ENCODE results near the gene TMEM181. TPM values are rescaled to one million over a fixed set of nuclear protein-coding genes. Genes with fewer than 3 reads are reported as not detected.

Gene TMEM181
- total RNA-seq (2022; extraction: Qiagen RNA extraction): 11.7 to 16.0 TPM (median 15.5 TPM) in 5 replicates

DNA sequence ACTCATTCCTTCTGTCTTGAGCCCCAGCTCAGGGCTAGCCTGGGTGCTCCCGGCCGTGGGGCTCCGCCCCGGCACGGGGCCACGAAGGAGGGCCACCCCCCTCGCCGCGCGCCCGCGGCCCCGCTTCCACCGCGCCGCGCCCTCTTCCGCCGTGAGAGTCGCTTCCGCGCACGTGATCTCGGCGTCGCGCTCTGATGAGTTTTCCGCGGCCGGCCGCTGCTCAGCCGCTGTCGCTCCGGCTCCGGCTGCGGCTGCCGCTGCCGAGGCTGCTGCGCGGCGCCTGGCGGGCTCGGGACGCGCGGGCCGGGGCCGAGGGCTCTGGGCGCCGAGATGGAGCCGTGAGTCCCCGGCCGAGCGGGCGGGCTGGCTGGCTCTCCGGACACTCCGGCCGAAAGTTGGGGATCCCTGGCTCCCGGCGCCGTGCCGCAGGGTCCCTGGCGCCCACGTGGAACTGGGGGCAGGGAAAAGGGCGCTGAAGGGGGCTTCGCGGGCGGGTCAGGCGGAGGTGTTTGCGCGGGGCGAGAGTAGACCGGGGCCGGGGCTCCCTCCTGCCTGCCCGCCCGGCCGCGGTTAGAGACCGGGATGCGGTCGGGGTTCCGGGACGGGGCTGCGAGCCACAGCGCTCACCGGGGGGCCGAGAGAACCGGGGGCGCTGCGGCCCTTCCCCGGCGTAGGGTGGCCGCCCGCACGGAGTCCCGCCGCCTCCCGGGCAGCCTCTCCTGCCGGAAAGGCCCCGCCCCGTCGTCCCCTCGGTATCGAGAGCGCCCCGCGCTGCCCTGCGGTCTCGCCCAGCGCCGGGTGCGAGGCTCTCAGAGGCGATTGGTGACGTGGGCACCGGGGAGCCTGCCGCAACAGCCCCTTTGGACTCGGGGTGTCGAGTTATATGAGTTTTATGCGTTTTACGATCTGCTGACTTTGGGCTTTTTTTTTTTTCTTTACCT, at the start of gene TMEM181:
TSS of gene TMEM181 (plus strand) at position 197 of the 941 bp plus-strand sequence. CDS start at position 331, 134 bp downstream.

GRCh38 chr6:158644231-158645063, 84.6 kb downstream of the TMEM181 start, which contains the start of gene DYNLT1:
DYNLT1 (minus strand) TSS chr6:158644743; CDS start chr6:158644708, 35 bp downstream.

GRCh38 chr6:158649289-158650143, 89.6 kb downstream of the TMEM181 start, which contains the start of gene SYTL3:
SYTL3 (plus strand) TSS chr6:158650054; CDS start chr6:158663269, 13,215 bp downstream.

Other genes starting within 250 kb of the TMEM181 start
- gene TULP4, start 247.6 kb upstream of the TMEM181 start, total RNA-seq (2022; extraction: Qiagen RNA extraction): 4.9 to 10.9 TPM (median 8.3 TPM) in 5 replicates
- gene DYNLT1, start 84.7 kb downstream of the TMEM181 start, total RNA-seq (2022; extraction: Qiagen RNA extraction): 90.5 to 139 TPM (median 95.9 TPM) in 5 replicates
- 1.5 to 1.8 TPM (median 1.7 TPM) in 5 replicates for gene SYTL3, start 90.0 kb downstream of the TMEM181 start, total RNA-seq (2022; extraction: Qiagen RNA extraction)